Ecto neural progenitor cell (in vitro differentiated cells): Measurements from ENCODE around the gene OMD.
"Not testable (repeated sequence)": the region's sequence is repeated elsewhere in the genome, so short reads cannot be mapped to it uniquely, and the experiment has no call there.

Experiments
- DNase-seq: peaks from one replicate; pipeline ENCODE4 v3.0.0-alpha.2; 2018; ENCODE audit warnings: low spot score

Gene OMD

GRCh38 chr9:92411157-92411556, 13.1 kb downstream of the OMD start:
- not testable (repeated sequence) for DNase-seq

GRCh38 chr9:92408747-92409478, 15.4 kb downstream of the OMD start:
- no peak for DNase-seq

DNA sequence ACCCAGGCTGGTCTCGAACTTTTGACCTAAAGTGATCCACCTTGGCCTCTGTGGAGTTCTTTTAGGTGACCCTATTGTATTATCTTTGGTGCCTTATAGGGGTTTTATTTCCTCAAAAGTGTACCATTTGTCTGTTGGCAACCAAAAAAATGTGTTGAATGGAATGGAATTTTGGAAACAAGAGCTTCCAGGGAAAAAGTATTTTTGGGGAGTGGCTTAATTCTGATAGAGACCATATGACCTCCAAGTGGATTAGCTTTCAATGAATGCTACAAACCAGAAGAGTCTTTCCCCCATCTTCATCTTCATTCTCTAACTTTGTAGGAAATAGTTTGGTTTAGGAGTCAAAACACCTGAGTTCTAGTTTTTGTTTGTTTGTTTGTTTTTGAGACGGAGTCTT, 16.5 kb downstream of the OMD start:
- no peak for DNase-seq

DNA sequence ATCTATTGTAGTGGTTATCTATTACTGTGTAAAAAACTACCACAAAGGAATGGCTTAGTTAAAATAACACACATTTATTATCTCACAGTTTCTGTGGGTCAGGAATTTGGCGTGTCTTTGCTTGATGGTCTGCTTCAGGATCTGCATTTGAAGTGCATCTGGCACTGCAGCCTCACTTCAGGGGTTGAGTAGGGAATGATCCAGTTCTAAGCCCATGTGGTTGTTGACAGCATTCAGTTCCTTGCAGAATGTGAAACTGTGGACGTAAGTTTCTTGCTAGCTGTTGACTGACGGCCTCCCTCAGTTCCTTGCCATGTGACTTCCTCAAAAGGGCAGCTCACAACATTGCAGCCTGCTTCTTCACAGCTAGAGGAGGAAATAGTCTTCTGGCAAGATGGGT, 17.8 kb downstream of the OMD start:
- no peak for DNase-seq

DNA sequence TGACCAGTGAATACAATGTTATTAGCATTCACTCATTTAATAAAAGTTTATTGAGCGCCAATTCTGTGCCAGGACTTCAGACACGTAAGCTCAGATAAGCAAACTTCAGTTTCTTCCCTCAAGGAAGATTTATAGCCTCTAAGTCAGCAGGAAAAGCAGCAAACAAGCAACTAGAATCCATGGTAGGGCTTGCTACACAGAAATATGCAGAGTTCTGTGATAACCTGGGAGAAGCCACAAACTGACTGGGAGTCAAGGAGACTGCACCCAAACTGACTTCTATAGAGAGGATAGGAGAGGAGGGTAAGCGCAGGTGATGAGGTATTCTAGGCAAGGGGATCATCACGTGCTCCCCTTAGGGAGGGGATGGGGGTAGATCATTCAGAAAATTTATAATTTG, 18.5 kb downstream of the OMD start:
- DNase-seq: no peak

GRCh38 chr9:92404042-92404836, 20.0 kb downstream of the OMD start, which contains the start of gene OGN:
OGN (minus strand) TSS chr9:92404578; CDS start chr9:92403407, 1,171 bp downstream.
- no peak for DNase-seq

DNA sequence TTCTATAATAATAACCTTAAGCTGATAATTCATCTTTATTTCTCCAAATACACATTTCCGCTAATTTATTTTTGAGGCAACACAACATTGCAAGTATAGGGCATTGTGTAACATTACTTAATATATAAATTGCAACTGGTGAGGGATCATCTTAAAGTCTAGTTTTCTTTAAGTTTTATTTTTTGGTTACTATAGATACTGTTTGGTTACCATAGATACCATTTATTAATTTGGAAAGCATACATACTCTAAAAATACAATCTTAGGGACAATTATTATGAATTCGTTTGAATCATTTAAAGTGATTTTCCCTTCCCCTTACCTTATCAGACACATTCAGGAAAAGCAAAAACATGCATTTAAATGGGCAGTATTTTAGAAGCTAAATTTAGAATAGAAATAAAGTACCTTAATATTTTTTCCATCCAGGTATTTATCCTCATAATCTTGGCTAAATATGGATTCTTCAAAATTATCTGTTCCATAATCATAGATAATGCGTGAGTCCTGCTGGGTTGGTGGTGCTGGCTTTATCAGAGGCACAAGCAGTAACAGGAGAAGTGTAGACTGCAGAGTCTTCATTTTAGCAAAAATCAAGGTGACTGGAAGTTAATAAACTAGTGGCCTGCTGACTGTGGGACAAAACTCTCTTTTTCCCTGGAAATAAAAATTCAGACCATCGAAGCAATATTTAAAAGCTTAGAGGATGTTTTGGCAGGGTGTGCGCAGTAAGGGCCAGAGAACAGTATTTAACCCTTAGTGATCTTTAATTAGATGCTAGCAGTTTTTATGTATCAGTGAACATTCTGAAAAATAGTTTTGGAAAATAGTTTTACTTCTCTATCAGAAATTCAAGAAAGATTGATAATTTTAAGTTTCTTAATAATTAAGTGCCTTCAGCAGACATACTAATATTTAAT, 21.2 kb downstream of the OMD start:
- DNase-seq: no peak

DNA sequence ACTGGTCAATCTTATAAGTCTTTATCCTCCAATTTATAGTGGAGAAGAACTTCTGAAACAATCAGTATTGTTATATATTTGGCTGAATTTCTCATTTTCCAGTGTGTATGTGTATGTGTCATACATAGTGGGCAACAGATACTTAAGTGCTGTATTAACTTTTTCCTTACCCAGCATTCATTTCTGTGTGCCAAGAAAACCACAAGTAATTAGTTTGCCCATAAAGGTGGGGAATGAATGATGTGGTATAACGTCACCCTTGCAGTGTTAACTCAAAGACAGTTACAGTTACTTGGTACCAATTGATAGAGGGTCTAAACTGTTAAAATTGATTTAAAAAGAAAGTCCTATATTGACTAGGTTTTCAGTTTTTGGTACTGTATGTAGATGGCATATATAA, 21.9 kb downstream of the OMD start:
- no peak for DNase-seq

DNA sequence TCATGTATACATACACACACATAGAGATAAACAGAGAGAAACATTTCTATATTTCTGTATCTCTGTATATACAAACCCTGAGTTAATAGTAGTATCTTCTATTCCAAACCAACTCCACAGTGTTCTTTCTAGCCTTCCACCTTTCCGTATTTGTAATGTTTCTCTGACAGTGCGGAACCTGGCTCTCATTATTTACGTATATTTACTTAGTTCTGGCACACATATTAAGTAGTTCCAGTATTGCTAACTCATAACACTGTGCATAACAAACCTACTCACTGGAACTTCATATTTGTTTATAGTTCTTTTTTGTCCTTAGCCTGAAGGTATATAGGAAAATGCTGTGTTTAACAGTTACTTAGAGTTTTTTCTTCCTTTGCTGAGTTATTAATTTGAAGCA, 26.4 kb downstream of the OMD start:
- DNase-seq: no peak

DNA sequence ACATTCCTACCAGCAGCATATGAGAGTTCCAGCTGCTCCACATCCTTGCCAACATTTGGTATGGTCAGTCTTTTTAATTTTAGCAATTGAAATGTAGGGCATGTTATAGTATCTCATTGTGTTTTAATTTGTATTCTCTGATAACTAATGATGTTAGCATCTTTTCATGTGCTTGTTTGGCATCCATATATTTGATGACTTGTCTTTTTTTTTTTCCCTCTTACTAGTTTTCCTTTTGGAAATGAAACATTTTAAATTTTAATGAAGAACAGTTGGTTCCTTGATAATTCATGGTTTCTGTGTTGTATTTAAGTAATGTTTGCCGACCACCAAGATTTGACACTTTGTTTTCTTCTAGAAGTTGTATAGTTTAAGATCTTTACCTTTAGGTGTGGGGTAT, 28.7 kb downstream of the OMD start:
- no peak for DNase-seq

DNA sequence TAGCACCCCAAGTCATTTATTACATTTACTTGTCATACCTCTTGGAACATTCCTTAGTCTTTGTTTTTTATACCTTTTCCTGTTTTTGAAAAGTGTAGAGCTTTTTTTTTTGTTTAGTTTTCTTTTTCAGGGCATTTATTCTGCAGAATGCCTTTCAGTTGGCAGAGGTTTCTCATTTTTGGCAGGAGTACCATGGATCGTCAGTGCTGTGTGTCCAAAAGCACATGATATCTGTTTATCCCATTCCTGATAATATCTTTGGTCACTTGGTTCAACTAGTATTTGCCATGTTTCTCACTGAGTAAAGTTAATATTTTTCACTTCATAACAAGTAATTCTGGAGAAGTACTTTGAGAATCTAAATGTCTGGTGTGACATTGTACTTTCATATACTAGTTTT, 30.6 kb downstream of the OMD start:
- DNase-seq: no peak

- DNase-seq: no peak
Measured at GRCh38 chr9:92392690-92393089, 31.6 kb downstream of the OMD start.

DNA sequence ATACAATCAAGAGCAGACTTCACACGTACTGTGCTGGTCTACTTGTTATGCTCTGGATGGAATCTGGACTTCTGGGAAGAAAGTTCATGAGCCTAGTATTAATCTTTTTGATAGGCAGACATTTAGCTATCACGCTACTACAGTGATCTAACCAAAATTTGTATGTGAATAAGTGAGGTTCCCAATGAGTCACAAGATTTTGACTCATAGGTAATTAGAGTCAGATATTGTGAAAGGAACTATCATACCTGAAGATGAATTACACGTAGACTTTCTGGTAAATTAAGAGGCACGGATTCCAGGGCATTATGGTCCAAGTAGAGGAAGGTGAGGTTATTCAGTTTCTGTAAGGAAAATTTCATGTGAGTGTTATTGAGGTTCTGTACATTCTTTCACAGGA, 38.3 kb downstream of the OMD start:
- no peak for DNase-seq

DNA sequence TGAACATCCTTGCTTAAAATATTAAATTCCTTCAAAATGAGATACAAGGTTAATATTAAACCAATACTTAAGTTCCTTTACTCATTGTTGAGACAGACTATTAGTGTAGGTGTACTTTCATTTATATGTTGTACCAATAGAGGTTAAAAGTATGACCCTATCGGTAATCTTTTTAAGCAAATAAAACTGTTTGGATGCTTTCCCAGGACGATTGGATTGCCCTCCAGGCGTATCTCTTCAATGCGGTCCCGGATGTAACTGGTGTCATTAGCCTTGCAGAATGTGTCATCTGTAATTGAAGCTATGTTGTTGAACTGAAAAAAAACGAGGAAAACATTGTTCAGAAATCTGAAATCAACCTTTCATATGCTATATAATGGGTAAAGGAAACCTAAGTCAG, 38.8 kb downstream of the OMD start:
- DNase-seq: no peak

GRCh38 chr9:92385001-92385400, 39.3 kb downstream of the OMD start:
- DNase-seq: no peak

DNA sequence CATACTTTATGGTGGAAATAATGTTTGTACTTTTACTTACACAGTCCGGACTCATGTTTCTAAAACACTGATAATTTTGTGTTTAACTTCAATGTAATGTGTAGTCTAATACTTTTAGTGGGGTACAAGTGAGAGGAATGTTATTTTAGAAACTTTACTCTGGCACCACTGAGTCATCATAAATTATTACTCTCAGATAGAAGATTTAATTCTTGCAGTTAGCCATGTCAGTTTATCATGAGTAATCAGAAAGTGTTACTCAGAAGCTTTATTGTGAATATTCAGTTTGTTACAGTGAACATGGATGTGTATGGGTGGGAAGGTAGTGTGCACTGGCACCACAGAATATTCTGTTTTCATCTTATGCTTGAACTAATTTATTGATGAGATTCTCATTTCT, 39.9 kb downstream of the OMD start:
- no peak for DNase-seq

GRCh38 chr9:92381775-92382174, 42.5 kb downstream of the OMD start:
- DNase-seq: no peak

- no peak for DNase-seq
Measured at GRCh38 chr9:92380603-92381002, 43.7 kb downstream of the OMD start.

- no peak for DNase-seq
Measured at GRCh38 chr9:92378865-92379560, 45.3 kb downstream of the OMD start.

DNA sequence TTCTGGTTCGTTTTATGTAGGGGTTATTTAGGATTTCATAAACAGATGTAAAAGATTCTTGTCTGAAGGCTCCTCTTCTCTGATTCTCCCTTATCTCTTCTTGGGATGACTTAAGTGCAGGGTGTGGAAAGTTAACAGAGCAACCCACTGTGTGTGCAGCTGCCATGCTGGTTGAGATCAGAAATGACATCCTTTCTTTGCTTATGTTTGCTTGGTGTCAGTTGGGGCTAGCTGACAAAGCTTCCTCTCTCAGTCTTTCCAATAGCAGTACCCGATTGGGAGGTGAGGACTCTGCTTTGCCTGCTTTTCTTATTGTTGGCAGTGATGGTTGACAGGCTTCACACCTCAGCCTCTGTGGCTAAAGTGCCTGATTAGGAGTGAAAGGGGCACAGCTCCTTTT, 46.4 kb downstream of the OMD start:
- DNase-seq: no peak

- no peak for DNase-seq
Measured at GRCh38 chr9:92373167-92373566, 51.1 kb downstream of the OMD start.

- DNase-seq: no peak
Measured at GRCh38 chr9:92369075-92369474, 55.2 kb downstream of the OMD start.
